Suppressor macrophage (primary cell): ENCODE measurements around the gene PDE4B.
A peak's percentile ranks its signal among the peaks of the same experiment; 100 is the strongest.

Source experiments
- DNase-seq, 4 experiments: peaks; one replicate each; pipeline ENCODE4 v3.0.0-alpha.2; 2020 to 2022

PDE4B gene

GRCh38 chr1:65994223-65994622 is 201.5 kb downstream of the PDE4B start:
- DNase-seq = no peak

- DNase-seq = no peak
Measured at GRCh38 chr1:65995336-65995735, 202.6 kb downstream of the PDE4B start.

GRCh38 chr1:65995928-65996327 is 203.2 kb downstream of the PDE4B start:
- no peak for DNase-seq

GRCh38 chr1:65997693-65998092 is 205.0 kb downstream of the PDE4B start:
- DNase-seq = no peak

- DNase-seq = no peak
Measured at GRCh38 chr1:65998763-65999583, 206.3 kb downstream of the PDE4B start.

- no peak for DNase-seq
Measured at GRCh38 chr1:66000033-66000637, 207.4 kb downstream of the PDE4B start.

GRCh38 chr1:66003690-66004089 is 211.0 kb downstream of the PDE4B start:
- DNase-seq = no peak

GRCh38 chr1:66006534-66006933 is 213.8 kb downstream of the PDE4B start:
- peak; percentile 36 to 64 (median 42) for DNase-seq

- DNase-seq = peak; percentile 5 to 46 (median 32)
Measured at GRCh38 chr1:66012106-66012784, 219.6 kb downstream of the PDE4B start.

GRCh38 chr1:66013371-66013770 is 220.7 kb downstream of the PDE4B start:
- DNase-seq = peak in 1 of 4 experiments; percentile 27

GRCh38 chr1:66022904-66023620 is 230.4 kb downstream of the PDE4B start:
- peak in 1 of 4 experiments; percentile 14 for DNase-seq

GRCh38 chr1:66025188-66025587 is 232.5 kb downstream of the PDE4B start:
- no peak for DNase-seq

- DNase-seq = no peak
Measured at GRCh38 chr1:66028035-66028434, 235.3 kb downstream of the PDE4B start.

- DNase-seq = no peak
Measured at GRCh38 chr1:66033781-66034180, 241.1 kb downstream of the PDE4B start.

- no peak for DNase-seq
Measured at GRCh38 chr1:66035616-66036245, 243.0 kb downstream of the PDE4B start.

GRCh38 chr1:66041654-66042053 is 249.0 kb downstream of the PDE4B start:
- no peak for DNase-seq

- DNase-seq = no peak
Measured at GRCh38 chr1:66043186-66043585, 250.5 kb downstream of the PDE4B start.

GRCh38 chr1:66044912-66045311 is 252.2 kb downstream of the PDE4B start:
- no peak for DNase-seq

GRCh38 chr1:66046415-66046814 is 253.7 kb downstream of the PDE4B start:
- DNase-seq = no peak

GRCh38 chr1:66048011-66048410 is 255.3 kb downstream of the PDE4B start:
- DNase-seq = no peak

GRCh38 chr1:66050123-66050522 is 257.4 kb downstream of the PDE4B start:
- DNase-seq = no peak

GRCh38 chr1:66050633-66051032 is 257.9 kb downstream of the PDE4B start:
- DNase-seq = no peak
